Breast epithelium (tissue), 3 donors: ENCODE measurements around the gene CAMK2D.

Source experiments
- CTCF ChIP-seq, 3 donors: fragments of 450-650 bp; IDR thresholded peaks; one replicate each; pipeline ENCODE4 v1.5.1; 2016 to 2017; ENCODE audit warnings: antibody characterized with exemption in 3 of 3, mild to moderate bottlenecking in 3 of 3, moderate library complexity in 3 of 3
- POLR2A ChIP-seq: fragments of 450-650 bp; IDR thresholded peaks from one replicate; pipeline ENCODE4 v1.6.1; 2016; ENCODE audit warnings: antibody characterized with exemption, mild to moderate bottlenecking, moderate library complexity
- POLR2AphosphoS5 ChIP-seq, 3 donors: sonication (generic); formaldehyde crosslinking; IDR thresholded peaks; one replicate each; pipeline ENCODE4 v1.6.1; 2017; ENCODE audit warnings: antibody characterized with exemption in 3 of 3

GRCh38 chr4:113438596-113438995 is 322.9 kb downstream of the CAMK2D start:
- no peak for TF ChIP-seq POLR2AphosphoS5 (IDR thresholded peaks at IDR 0.05)
- TF ChIP-seq CTCF (IDR thresholded peaks at IDR 0.05): no peak
- no peak for TF ChIP-seq POLR2A
